Esophagus squamous epithelium (tissue), 5 donors: ENCODE measurements around the gene WDR46. TPM values are rescaled to one million over a fixed set of nuclear protein-coding genes. Genes with fewer than 3 reads are reported as not detected.

Source experiments
- DNase-seq: peaks from one replicate; lab custom pipeline; 2025; lab: John Stamatoyannopoulos, UW
- H3K27ac ChIP-seq, 4 donors: fragments of 200-600 bp; sonication (generic); one replicate each; pipeline ENCODE4 v1.5.1; 2016 to 2019; ENCODE audit warnings: mild to moderate bottlenecking in 1 of 4
- H3K27me3 ChIP-seq, 4 donors: fragments of 200-600 bp; sonication (generic); 1 replicate in 3 of 4; 2 replicates in 1 of 4; pipeline versions ENCODE4 v1.5.1 to v1.6.0; 2017 to 2021; ENCODE audit warnings: antibody characterized with exemption in 1 of 4
- H3K36me3 ChIP-seq, 3 donors: fragments of 200-600 bp; sonication (generic); one replicate each; pipeline ENCODE4 v1.5.1; 2016 to 2019
- H3K4me1 ChIP-seq, 3 donors: fragments of 200-600 bp; sonication (generic); one replicate each; pipeline ENCODE4 v1.5.1; 2017 to 2019
- H3K4me3 ChIP-seq, 4 donors: fragments of 200-600 bp; sonication (generic); 1 replicate in 3 of 4; 2 replicates in 1 of 4; pipeline ENCODE4 v1.5.1; 2016 to 2019; ENCODE audit warnings: mild to moderate bottlenecking in 2 of 4, moderate library complexity in 1 of 4
- H3K9me3 ChIP-seq, 3 donors: fragments of 200-600 bp; sonication (generic); one replicate each; pipeline ENCODE4 v1.5.1; 2016 to 2019
- CTCF ChIP-seq, 6 experiments: fragments of 450-650 bp in 4 of 6; fragments of 200-600 bp in 2 of 6; sonication (generic) in 2 of 6; IDR thresholded peaks; one replicate each; pipeline ENCODE4 v1.5.1; 2016 to 2019; ENCODE audit warnings: antibody characterized with exemption in 6 of 6, mild to moderate bottlenecking in 4 of 6, moderate library complexity in 4 of 6
- POLR2A ChIP-seq, 4 donors: fragments of 450-650 bp; IDR thresholded peaks; one replicate each; pipeline ENCODE4 v1.6.1; 2017; ENCODE audit warnings: antibody characterized with exemption in 4 of 4, mild to moderate bottlenecking in 4 of 4, moderate library complexity in 3 of 4
- WGBS, 2 donors: methylation state at CpG; one replicate each; pipeline ENCODE4 v1.1.5; 2018; 5-methylcytosine and 5-hydroxymethylcytosine counted together
- intact Hi-C: fragments of 100-400 bp; cut with DNase I; formaldehyde crosslinking; loops from one replicate; pipeline ENCODE4 v1.15.0; 2022
- total RNA-seq, 4 donors: library from RNA; depleted of rRNA; stranded (reverse); fragments of >200 nt; gene quantifications; one replicate each; pipeline ENCODE4 v1.1.0, GENCODE V29; 2016
- donor health status: DM: yes; HTN: yes; CAD: no.

Gene WDR46
- total RNA-seq, 4 donors from 2014 or later = 30.0 to 62.3 (median 55.6) TPM

- Histone ChIP-seq H3K27ac (peak overlapping the region; percentile 94 to 98 (median 97)), H3K4me3 (peak overlapping the region; percentile 75 to 91 (median 80)), H3K27me3 (no peaks in the 10 kb centered on the region), H3K36me3 (peaks cover 4 to 54% (median 24%) of the 10 kb centered on the region in 3 donors), H3K4me1 (peaks cover 28 to 73% (median 60%) of the 10 kb centered on the region in 3 donors), H3K9me3 (no peaks in the 10 kb centered on the region)
- intact Hi-C loops = no loop called here
- 26 to 32% methylated on average over 11 of the region's 11 CpGs for WGBS, 2 donors
- DNase-seq = no peak
- TF ChIP-seq CTCF (IDR thresholded peaks at IDR 0.05) = no peak
- no peak for TF ChIP-seq POLR2A (IDR thresholded peaks at IDR 0.05)
These were observed 15.7 kb downstream of the WDR46 start for GRCh38 chr6:33273129-33273923.

- no peak for DNase-seq
- Histone ChIP-seq H3K9me3 (no peaks in the 10 kb centered on the region), H3K27me3 (no peaks in the 10 kb centered on the region), H3K4me1 (peaks cover 20 to 65% (median 51%) of the 10 kb centered on the region in 3 donors), H3K36me3 (peaks cover 4 to 58% (median 31%) of the 10 kb centered on the region in 3 donors), H3K27ac (peak overlapping the region; percentile 92 to 98 (median 96)), H3K4me3 (peak overlapping the region; percentile 75 to 91 (median 80))
- TF ChIP-seq POLR2A (IDR thresholded peaks at IDR 0.05) (no peak), CTCF (IDR thresholded peaks at IDR 0.05) (no peak)
- intact Hi-C loops = no loop called here
- WGBS, 2 donors = 5 to 9% methylated on average over 13 to 20 of the region's 22 CpGs
These were observed 16.5 kb downstream of the WDR46 start for GRCh38 chr6:33272275-33273128.

GRCh38 chr6:33271468-33272274, 17.4 kb downstream of the WDR46 start, which contains the start of the genes RPS18 and VPS52:
TSS of gene RPS18 (plus strand) at chr6:33272075. CDS start at chr6:33272120, 45 bp downstream.
TSS of gene VPS52 (minus strand) at chr6:33271876. CDS start at chr6:33271675, 201 bp downstream.
- Histone ChIP-seq H3K9me3 (no peaks in the 10 kb centered on the region), H3K4me1 (peaks cover 19 to 66% (median 51%) of the 10 kb centered on the region in 3 donors), H3K27me3 (no peaks in the 10 kb centered on the region), H3K4me3 (peak within 1 kb of the TSS; percentile 75 to 91 (median 80)), H3K27ac (peak within 1 kb of the TSS; percentile 92 to 98 (median 96)), H3K36me3 (peaks cover 11 to 66% (median 39%) of the 10 kb centered on the region in 3 donors)
- TF ChIP-seq POLR2A (IDR thresholded peaks at IDR 0.05) (peak in 3 of 4 donors; percentile 95 to 97 (median 96)), CTCF (IDR thresholded peaks at IDR 0.05) (peak in 2 of 6 experiments; percentile 7)
- 1 to 5% methylated on average over 19 to 27 of the region's 48 CpGs for WGBS, 2 donors
- intact Hi-C loops = no loop called here
- DNase-seq = peak; percentile 90

- H3K9me3 ChIP-seq = no peaks in the 10 kb centered on the region
- no peaks in the 10 kb centered on the region for H3K27me3 ChIP-seq
- H3K4me1 ChIP-seq = peaks cover 13 to 66% (median 45%) of the 10 kb centered on the region in 3 donors
- 0 to 2% methylated on average over 4 to 7 of the region's 7 CpGs for WGBS, 2 donors
- no peak for DNase-seq
- peak overlapping the region; percentile 75 to 91 (median 80) for H3K4me3 ChIP-seq
- TF ChIP-seq CTCF (IDR thresholded peaks at IDR 0.05) (peak in 1 of 6 experiments; percentile 15), POLR2A (IDR thresholded peaks at IDR 0.05) (no peak)
- intact Hi-C loops = no loop called here
- H3K27ac ChIP-seq = peak overlapping the region; percentile 92 to 98 (median 96)
- H3K36me3 ChIP-seq = peaks cover 11 to 67% (median 43%) of the 10 kb centered on the region in 3 donors
These were observed 17.9 kb downstream of the WDR46 start for GRCh38 chr6:33271117-33271467.
